OCI-LY1 (cell line): ENCODE data around the gene PHF14.

ENCODE experiments used
- CTCF ChIP-seq: fragments of 200-600 bp; sonication (generic), shearing (Covaris generic); IDR thresholded peaks from 2 replicates; pipeline ENCODE4 v1.5.1; 2017; ENCODE audit warnings: mild to moderate bottlenecking, antibody characterized with exemption, low read length, moderate library complexity, mixed read lengths
- EZH2 ChIP-seq: fragments of 200-600 bp; sonication (generic), shearing (Covaris generic); IDR thresholded peaks from 2 replicates; pipeline ENCODE4 v1.8.0; 2017; ENCODE audit warnings: borderline replicate concordance, mixed run types, mild to moderate bottlenecking, antibody characterized with exemption, low read length, moderate library complexity, mixed read lengths

GRCh38 chr7:11170863-11171568 is 197.3 kb downstream of the PHF14 start:
- TF ChIP-seq CTCF (no peak), EZH2 (no peak)
